Caco-2 (cell line): ENCODE measurements around the gene SLC39A5. TPM values are rescaled to one million over a fixed set of nuclear protein-coding genes. Genes with fewer than 3 reads are reported as not detected.

Experiments
- BruUV-seq: library from RNA; stranded (reverse); fragments of 400-500 nt; replicated peaks from 2 replicates; lab custom pipeline; 2021; lab: Mats Ljungman, UMichigan
- CTCF ChIA-PET: fragments of 300-600 bp; sonication (Branson Sonifier 250); formaldehyde crosslinking; loops from one replicate; lab custom pipeline; 2022; ENCODE audit warnings: antibody characterized with exemption; lab: Charles Lee
- POLR2A ChIA-PET: fragments of 300-600 bp; sonication (Branson Sonifier 250); formaldehyde crosslinking; loops from one replicate; lab custom pipeline; 2022; ENCODE audit warnings: antibody characterized with exemption; lab: Charles Lee
- DNase-seq, 2 experiments: peaks; one replicate each; pipeline versions ENCODE4 v3.0.0 to v3.0.0-alpha.2; 2020 to 2022
- H3K27me3 ChIP-seq: replicated peaks from 2 replicates; pipeline ENCODE4 v1.6.0; 2011; ENCODE audit warnings: low read length; ENCODE audit not compliant: control insufficient read depth, insufficient read depth
- H3K36me3 ChIP-seq: 2 replicates; pipeline ENCODE4 v1.5.1; 2011; ENCODE audit warnings: low read length; ENCODE audit not compliant: control insufficient read depth, insufficient read depth
- H3K4me1 ChIP-seq: fragments of 250-450 bp; sonication (Bioruptor Pico); 2 replicates; pipeline ENCODE4 v1.5.1; 2020; ENCODE audit warnings: mild to moderate bottlenecking
- H3K4me3 ChIP-seq: 2 replicates; pipeline ENCODE4 v1.5.1; 2011; ENCODE audit warnings: low read depth, mild to moderate bottlenecking, control low read depth, low read length
- H3K9me3 ChIP-seq: fragments of 250-450 bp; sonication (Bioruptor Pico); 2 replicates; pipeline ENCODE4 v1.5.1; 2020; ENCODE audit warnings: mild to moderate bottlenecking, moderate library complexity
- H3K27ac Mint-ChIP-seq: one replicate; pipeline ENCODE4 v1.8.0; 2022; ENCODE audit warnings: mixed read lengths; ENCODE audit not compliant: unreplicated experiment
- H3K27me3 Mint-ChIP-seq: one replicate; pipeline ENCODE4 v1.8.0; 2022; ENCODE audit warnings: mixed read lengths; ENCODE audit not compliant: insufficient read depth, unreplicated experiment
- H3K36me3 Mint-ChIP-seq: one replicate; pipeline ENCODE4 v1.8.0; 2022; ENCODE audit warnings: mild to moderate bottlenecking, mixed read lengths; ENCODE audit not compliant: insufficient read depth, unreplicated experiment
- H3K4me1 Mint-ChIP-seq: one replicate; pipeline ENCODE4 v1.8.0; 2022; ENCODE audit warnings: low read depth, mixed read lengths; ENCODE audit not compliant: unreplicated experiment
- H3K4me3 Mint-ChIP-seq: one replicate; pipeline ENCODE4 v1.8.0; 2022; ENCODE audit warnings: mild to moderate bottlenecking, moderate library complexity, mixed read lengths; ENCODE audit not compliant: unreplicated experiment
- H3K9me3 Mint-ChIP-seq: one replicate; pipeline ENCODE4 v1.8.0; 2022; ENCODE audit warnings: mixed read lengths; ENCODE audit not compliant: unreplicated experiment
- intact Hi-C: fragments of 100-400 bp; cut with micrococcal nuclease; formaldehyde crosslinking; loops from one replicate; pipeline ENCODE4 v1.10.0; 2022; ENCODE audit not compliant: unreplicated experiment
- total RNA-seq: library from RNA; stranded (reverse); gene quantifications from 2 replicates; pipeline ENCODE4 v1.2.3, GENCODE V29; 2022
- TF ChIP-seq, protein P1 (sequence below), 2 experiments: fragments of 200-600 bp in 1 of 2; IDR thresholded peaks; 1 replicate in 1 of 2; 2 replicates in 1 of 2; pipeline versions ENCODE4 v1.5.1 to v1.8.0; 2011 to 2022; ENCODE audit warnings: antibody characterized with exemption in 1 of 2, control low read depth in 1 of 2, inconsistent platforms in 1 of 2, low read depth in 1 of 2, low read length in 1 of 2, mild to moderate bottlenecking in 1 of 2, moderate library complexity in 1 of 2; ENCODE audit not compliant: insufficient read depth in 1 of 2, severe bottlenecking in 1 of 2, unreplicated experiment in 1 of 2

The SLC39A5 gene
- total RNA-seq, 1 experiment from 2014 or later: 110 TPM

DNA sequence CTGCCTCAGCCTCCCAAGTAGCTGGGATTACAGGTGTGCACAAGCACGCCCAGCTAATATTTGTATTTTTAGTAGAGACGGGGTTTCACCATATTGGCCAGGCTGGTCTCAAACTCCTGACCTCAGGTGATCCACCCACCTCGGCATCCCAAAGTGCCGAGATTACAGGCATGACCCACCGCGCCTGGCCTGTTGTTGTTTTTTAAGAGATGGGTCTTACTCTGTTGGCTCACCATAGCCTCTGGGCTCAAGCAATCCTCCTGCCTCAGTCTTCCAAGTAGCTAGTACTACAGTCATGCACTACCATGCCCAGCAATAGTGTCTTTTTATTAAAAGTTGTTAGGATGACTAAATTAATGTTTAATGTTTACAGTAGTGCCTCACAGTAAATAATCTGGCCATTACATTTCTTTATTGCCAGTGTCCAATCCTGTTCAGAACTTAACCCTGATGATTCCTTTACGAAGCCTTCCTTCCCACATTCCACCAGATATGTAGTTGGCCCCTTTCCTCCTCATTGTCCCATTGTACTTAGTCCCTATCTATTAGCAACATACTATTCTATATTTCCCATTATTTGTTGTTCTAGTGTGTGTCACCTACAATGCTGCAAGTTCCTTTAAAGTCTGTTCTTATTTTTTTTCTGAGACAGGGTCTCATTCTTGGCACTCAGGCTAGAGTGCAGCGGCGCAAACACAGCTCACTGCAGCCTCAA, 31.8 kb upstream of the SLC39A5 start:
- H3K9me3 ChIP-seq: no peaks in the 10 kb centered on the region
- no peak overlapping the region for H3K4me3 ChIP-seq
- H3K36me3 ChIP-seq: no peaks in the 10 kb centered on the region
- Mint-ChIP-seq H3K36me3 (peaks cover 29% of the 10 kb centered on the region), H3K4me3 (no peak overlapping the region), H3K27ac (peak overlapping the region; percentile 65), H3K9me3 (no peaks in the 10 kb centered on the region), H3K4me1 (peaks cover 22% of the 10 kb centered on the region), H3K27me3 (no peaks in the 10 kb centered on the region)
- TF ChIP-seq, protein P1, sequence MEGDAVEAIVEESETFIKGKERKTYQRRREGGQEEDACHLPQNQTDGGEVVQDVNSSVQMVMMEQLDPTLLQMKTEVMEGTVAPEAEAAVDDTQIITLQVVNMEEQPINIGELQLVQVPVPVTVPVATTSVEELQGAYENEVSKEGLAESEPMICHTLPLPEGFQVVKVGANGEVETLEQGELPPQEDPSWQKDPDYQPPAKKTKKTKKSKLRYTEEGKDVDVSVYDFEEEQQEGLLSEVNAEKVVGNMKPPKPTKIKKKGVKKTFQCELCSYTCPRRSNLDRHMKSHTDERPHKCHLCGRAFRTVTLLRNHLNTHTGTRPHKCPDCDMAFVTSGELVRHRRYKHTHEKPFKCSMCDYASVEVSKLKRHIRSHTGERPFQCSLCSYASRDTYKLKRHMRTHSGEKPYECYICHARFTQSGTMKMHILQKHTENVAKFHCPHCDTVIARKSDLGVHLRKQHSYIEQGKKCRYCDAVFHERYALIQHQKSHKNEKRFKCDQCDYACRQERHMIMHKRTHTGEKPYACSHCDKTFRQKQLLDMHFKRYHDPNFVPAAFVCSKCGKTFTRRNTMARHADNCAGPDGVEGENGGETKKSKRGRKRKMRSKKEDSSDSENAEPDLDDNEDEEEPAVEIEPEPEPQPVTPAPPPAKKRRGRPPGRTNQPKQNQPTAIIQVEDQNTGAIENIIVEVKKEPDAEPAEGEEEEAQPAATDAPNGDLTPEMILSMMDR (IDR thresholded peaks at IDR 0.05; ENCODE audit: insufficient read depth in 1 of 2, low read depth in 1 of 2, low read length in 1 of 2, severe bottlenecking in 1 of 2, unreplicated experiment in 1 of 2): no peak
- BruUV-seq: no TSS peak
- CTCF ChIA-PET: interaction anchor here (0.5 to 1.3 kb wide), 2 partner anchors 8 to 127 kb away, joined by 3 to 7 read pairs; no protein-coding TSS in a partner anchor
- H3K4me1 ChIP-seq: peaks cover 11% of the 10 kb centered on the region
- H3K27me3 ChIP-seq: no peaks in the 10 kb centered on the region
- intact Hi-C loops: no loop called here
- POLR2A ChIA-PET: no interaction called here
- no peak for DNase-seq

DNA sequence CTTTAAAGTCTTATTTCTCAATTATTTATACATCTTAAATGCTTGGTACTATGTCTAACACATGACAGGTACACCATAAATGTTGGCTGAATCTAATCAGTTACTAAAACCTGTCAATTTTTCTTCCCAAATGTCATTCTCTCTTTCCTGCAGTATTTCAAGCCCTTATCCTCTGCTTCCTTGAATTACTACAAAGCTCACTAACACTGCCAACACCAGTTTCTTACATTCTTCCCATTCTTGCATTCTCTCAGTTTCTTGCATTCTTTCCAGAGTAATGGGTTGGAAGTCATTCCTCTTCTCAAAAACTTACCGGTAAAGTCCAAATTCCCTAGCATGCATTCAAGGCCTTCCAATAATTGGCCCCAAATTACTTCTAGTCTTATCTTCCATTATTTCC, 31.0 kb upstream of the SLC39A5 start:
- Mint-ChIP-seq H3K27me3 (no peaks in the 10 kb centered on the region), H3K4me3 (no peak overlapping the region), H3K36me3 (peaks cover 24% of the 10 kb centered on the region), H3K4me1 (peaks cover 22% of the 10 kb centered on the region), H3K27ac (peak overlapping the region; percentile 3), H3K9me3 (no peaks in the 10 kb centered on the region)
- ChIA-PET POLR2A (no interaction called here), CTCF (no interaction called here)
- TF ChIP-seq, protein P1 (IDR thresholded peaks at IDR 0.05; ENCODE audit: insufficient read depth in 1 of 2, low read depth in 1 of 2, low read length in 1 of 2, severe bottlenecking in 1 of 2, unreplicated experiment in 1 of 2): no peak
- H3K27me3 ChIP-seq: no peaks in the 10 kb centered on the region
- peaks cover 8% of the 10 kb centered on the region for H3K4me1 ChIP-seq
- DNase-seq: no peak
- no peaks in the 10 kb centered on the region for H3K9me3 ChIP-seq
- no peaks in the 10 kb centered on the region for H3K36me3 ChIP-seq
- intact Hi-C loops: no loop called here
- BruUV-seq: no TSS peak
- no peak overlapping the region for H3K4me3 ChIP-seq

DNA sequence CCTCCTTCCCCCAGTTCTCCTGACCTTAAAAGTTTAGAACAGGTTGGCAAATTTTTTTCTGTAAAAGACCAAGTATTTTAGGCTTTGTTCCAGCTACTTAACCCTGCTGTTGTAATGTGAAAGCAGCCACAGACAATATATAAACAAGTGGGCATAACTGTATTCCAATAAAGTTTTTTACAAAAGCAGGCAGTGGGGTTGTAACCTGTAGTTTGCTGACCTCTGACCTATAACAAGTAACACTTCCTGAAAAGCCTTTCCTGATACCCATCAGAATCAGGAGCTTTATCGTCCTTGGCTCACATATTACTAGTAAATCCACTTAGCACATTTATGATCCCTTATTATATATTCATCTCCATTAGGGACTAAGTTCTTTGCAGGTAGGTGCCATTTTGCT, 27.5 kb upstream of the SLC39A5 start:
- Histone ChIP-seq H3K4me1 (peaks cover under 1% of the 10 kb centered on the region; the same call in 1 of the 2 replicates), H3K27me3 (no peaks in the 10 kb centered on the region), H3K36me3 (peaks cover 1% of the 10 kb centered on the region; the same call in 1 of the 2 replicates), H3K9me3 (no peaks in the 10 kb centered on the region), H3K4me3 (no peak overlapping the region)
- Mint-ChIP-seq H3K27me3 (no peaks in the 10 kb centered on the region), H3K4me3 (no peak overlapping the region), H3K4me1 (peaks cover 13% of the 10 kb centered on the region), H3K9me3 (no peaks in the 10 kb centered on the region), H3K36me3 (peaks cover 49% of the 10 kb centered on the region), H3K27ac (no peak overlapping the region)
- no peak for DNase-seq
- no TSS peak for BruUV-seq
- intact Hi-C loops: no loop called here
- TF ChIP-seq, protein P1 (IDR thresholded peaks at IDR 0.05; ENCODE audit: insufficient read depth in 1 of 2, low read depth in 1 of 2, low read length in 1 of 2, severe bottlenecking in 1 of 2, unreplicated experiment in 1 of 2): no peak
- ChIA-PET CTCF (interaction anchor here (0.7 to 1.5 kb wide), 4 partner anchors 13 to 75 kb away, joined by 3 to 6 read pairs (median 4); partner anchors contain the start of genes RNF41 and SMARCC2), POLR2A (interaction anchor here (0.6 to 1.0 kb wide), 2 partner anchors 19 to 97 kb away, joined by 3 read pairs; partner anchors contain the start of gene RNF41)
